ENCODE results near the gene DNMT1.

GRCh38 chr19:10116866-10117616 lies 77.7 kb downstream of the DNMT1 start:
- TF ChIP-seq CTCF (IDR thresholded peaks at IDR 0.05) = no peak
- no peak for TF ChIP-seq POLR2A (IDR thresholded peaks at IDR 0.05)

Measured in testis (tissue), 2 donors.